LNCaP clone FGC (cell line): ENCODE data around the gene POC1A.

Source experiments
- DNase-seq: peaks from one replicate; pipeline ENCODE4 v3.0.0-alpha.2; 2011; ENCODE audit warnings: low read depth
- H3K4me3 ChIP-seq: 2 replicates; pipeline ENCODE4 v1.5.1; 2011; ENCODE audit warnings: mild to moderate bottlenecking, low read depth, low read length, control low read depth
- TF ChIP-seq, protein P1 (sequence below): IDR thresholded peaks from 2 replicates; pipeline ENCODE4 v1.5.1; 2012; ENCODE audit warnings: mild to moderate bottlenecking; ENCODE audit not compliant: control insufficient read depth, insufficient read depth; ENCODE audit errors: extremely low read depth

The POC1A gene

GRCh38 chr3:52145736-52146110 is 8.5 kb downstream of the POC1A start:
- no peak overlapping the region for H3K4me3 ChIP-seq
- TF ChIP-seq, protein P1, sequence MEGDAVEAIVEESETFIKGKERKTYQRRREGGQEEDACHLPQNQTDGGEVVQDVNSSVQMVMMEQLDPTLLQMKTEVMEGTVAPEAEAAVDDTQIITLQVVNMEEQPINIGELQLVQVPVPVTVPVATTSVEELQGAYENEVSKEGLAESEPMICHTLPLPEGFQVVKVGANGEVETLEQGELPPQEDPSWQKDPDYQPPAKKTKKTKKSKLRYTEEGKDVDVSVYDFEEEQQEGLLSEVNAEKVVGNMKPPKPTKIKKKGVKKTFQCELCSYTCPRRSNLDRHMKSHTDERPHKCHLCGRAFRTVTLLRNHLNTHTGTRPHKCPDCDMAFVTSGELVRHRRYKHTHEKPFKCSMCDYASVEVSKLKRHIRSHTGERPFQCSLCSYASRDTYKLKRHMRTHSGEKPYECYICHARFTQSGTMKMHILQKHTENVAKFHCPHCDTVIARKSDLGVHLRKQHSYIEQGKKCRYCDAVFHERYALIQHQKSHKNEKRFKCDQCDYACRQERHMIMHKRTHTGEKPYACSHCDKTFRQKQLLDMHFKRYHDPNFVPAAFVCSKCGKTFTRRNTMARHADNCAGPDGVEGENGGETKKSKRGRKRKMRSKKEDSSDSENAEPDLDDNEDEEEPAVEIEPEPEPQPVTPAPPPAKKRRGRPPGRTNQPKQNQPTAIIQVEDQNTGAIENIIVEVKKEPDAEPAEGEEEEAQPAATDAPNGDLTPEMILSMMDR, result no peak
- DNase-seq, result no peak

DNA sequence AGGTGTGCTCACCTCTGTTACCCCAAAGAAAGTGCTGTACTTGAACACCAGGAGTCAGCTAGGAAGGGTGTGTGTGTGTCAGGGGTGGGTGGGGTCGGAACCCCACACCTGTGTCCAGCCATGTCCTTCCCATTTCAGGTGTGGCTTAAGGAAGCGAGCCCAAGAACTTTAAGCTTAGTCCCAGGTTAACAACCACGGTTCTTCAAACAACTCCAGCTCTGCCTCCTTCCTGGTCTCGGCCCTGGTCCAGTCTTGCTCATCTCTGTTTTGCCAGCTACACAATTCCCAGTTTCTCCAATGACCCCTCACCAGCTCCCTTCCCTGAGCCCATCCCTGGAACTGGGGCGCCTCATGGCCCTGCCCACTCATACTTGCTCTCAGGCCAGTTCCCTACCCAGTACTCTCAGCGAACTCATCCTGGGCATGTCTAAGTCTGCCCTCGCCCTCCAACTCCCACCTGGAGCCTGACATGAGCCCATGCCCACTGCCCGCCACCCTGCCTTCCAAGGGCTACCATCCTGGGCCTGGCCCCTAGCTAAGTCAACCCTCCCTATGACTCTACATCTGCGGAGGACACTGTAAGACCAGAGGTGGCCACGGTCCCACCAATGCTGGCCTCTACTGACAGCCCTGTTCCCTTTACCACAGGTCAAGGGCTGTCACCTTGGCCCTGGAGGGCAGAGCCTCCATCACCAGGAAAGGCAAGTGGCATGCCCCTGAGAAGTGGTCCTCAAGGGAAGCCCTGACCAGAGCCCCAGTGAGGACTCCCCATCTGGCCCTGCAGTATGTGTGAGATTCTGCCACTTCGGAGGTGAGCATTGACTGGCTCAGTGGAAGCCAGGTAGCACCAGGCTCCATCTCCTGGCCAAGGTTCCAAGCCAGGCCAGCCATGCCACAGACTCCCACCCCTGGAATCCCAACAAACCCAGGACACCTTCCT is 9.2 kb downstream of the POC1A start:
- no peak overlapping the region for H3K4me3 ChIP-seq
- TF ChIP-seq, protein P1, result no peak
- DNase-seq, result no peak

DNA sequence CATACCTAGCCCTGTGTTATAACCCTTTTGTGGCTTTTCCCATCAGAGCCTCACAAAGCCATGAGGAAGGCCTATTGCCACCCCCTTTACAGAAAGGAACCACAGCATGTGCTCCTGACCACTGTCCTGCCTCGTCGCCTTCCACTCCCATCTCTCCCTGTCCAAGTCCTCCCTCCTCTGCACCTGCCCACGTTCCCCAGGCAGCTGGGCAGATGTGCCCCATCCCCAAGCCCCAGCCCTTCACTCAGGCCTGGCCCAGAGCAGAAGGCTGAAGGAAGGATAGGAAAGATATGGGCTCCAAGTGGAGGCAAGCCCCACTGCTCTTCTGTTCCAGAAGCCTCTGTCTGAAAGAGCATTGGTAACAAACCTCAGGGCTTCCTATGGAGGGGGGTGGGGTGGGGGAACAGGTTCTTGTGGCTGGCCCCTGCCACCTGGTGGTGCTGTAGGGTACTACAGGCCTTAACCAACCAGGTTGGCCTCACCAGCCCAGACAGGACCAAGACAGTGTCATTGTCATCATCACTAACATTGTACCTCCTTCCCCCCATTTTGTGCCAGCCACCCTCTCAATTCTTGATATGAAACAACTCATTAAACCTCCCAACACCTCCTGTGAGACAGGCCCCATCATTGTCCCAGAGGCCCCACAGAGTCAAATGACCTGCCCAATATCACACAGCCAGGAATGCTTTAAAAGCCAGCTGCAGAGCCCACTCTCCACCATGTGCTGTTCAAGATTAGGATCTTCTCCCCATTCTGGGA is 10.0 kb downstream of the POC1A start:
- H3K4me3 ChIP-seq, result no peak overlapping the region
- no peak for DNase-seq
- TF ChIP-seq, protein P1, result peak; percentile 95

DNA sequence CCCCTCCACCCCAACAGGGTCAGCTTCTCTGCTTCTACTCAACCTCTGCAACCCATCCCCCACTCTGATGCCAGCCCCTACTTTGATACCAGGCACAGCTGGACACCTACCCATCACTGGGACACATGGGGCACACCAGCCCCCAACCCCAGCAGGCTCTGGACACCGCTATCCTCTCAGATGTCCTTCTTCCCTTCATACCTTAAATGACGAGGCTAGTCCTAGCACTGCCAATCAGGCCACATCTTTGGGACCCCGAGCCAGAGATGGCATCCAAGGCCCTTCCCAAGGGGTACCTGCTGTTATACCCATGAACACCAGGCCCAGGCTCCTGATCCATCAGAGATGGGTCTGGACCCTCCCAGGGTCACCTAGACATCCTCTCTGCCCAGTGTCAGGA is 10.6 kb downstream of the POC1A start:
- no peak for DNase-seq
- no peak overlapping the region for H3K4me3 ChIP-seq
- TF ChIP-seq, protein P1, result no peak

DNA sequence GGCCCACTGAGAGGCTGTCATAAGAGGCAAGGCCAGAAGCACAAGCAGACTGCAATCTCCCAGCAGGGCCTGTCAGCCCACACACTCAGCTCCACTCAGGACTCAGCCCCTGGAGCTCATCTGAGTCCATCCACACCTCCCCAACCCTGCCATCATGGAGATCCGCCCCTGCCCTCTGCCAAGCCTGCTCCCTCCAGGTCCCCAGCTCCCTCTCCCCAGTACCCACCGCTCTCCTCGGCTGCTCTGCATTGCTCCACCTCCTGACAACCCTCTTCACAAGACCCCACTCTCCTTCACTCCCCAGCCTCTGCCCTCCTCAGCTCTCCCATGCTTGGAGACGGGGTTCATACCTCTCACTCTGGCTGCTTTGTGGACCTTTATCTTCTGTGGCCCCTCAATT is 11.1 kb downstream of the POC1A start:
- H3K4me3 ChIP-seq, result no peak overlapping the region
- DNase-seq, result no peak
- TF ChIP-seq, protein P1, result no peak

DNA sequence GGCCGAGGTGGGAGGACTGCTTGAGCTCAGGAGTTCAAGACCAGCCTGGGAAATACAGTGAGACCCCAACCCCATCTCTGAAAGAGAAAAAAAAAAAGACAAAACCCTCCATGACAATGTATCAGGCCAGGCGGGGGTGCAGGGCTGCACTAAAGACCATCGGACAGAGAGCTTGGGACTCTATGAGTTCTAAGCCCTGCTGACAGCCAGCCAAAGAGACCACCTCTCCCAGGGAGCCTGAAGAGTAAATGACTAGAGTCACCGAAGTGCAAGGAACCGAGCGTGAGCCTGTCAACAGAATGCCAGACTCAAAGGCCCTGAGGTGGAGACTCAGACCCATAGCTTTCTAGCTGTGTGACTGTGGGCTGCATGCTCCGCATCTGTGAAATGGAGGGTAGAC is 12.5 kb downstream of the POC1A start:
- DNase-seq, result no peak
- no peak overlapping the region for H3K4me3 ChIP-seq
- TF ChIP-seq, protein P1, result no peak

DNA sequence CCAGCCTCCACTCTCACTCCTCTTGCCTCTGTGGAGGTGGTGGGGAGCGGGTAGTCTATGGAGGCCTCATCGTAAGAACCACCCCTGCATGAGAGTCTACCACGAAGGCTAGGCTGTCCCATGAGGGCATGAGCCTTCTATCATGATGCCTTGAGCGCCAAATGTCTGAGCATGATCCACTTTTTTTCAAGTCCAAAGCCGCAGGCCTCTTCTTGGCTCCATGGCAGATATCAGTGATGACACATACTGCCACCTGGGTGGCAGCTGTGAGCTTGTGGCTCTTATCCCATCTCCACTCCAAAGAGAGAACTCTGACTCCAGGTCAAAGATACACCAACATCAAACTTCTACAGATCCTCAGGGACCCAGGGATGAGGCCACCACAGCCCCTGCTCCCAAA is 13.5 kb downstream of the POC1A start:
- no peak for DNase-seq
- no peak overlapping the region for H3K4me3 ChIP-seq
- TF ChIP-seq, protein P1, result no peak
